Esophagus muscularis mucosa (tissue), 4 donors: ENCODE data around the gene ADNP.

Source experiments
- EP300 ChIP-seq: sonication (generic); formaldehyde crosslinking; IDR thresholded peaks from one replicate; pipeline ENCODE4 v1.6.1; 2017; ENCODE audit warnings: antibody characterized with exemption
- POLR2A ChIP-seq: fragments of 450-650 bp; IDR thresholded peaks from one replicate; pipeline ENCODE4 v1.6.1; 2017; ENCODE audit warnings: antibody characterized with exemption, moderate library complexity, mild to moderate bottlenecking, low read depth
- POLR2AphosphoS5 ChIP-seq, 2 donors: sonication (generic); formaldehyde crosslinking; IDR thresholded peaks; one replicate each; pipeline ENCODE4 v1.6.1; 2017; ENCODE audit warnings: antibody characterized with exemption in 2 of 2
- TF ChIP-seq, protein P1 (sequence below), 3 experiments: fragments of 200-600 bp in 2 of 3; fragments of 450-650 bp in 1 of 3; sonication (generic) in 2 of 3; IDR thresholded peaks; one replicate each; pipeline ENCODE4 v1.5.1; 2017 to 2019; ENCODE audit warnings: antibody characterized with exemption in 3 of 3, mild to moderate bottlenecking in 2 of 3, moderate library complexity in 1 of 3

DNA sequence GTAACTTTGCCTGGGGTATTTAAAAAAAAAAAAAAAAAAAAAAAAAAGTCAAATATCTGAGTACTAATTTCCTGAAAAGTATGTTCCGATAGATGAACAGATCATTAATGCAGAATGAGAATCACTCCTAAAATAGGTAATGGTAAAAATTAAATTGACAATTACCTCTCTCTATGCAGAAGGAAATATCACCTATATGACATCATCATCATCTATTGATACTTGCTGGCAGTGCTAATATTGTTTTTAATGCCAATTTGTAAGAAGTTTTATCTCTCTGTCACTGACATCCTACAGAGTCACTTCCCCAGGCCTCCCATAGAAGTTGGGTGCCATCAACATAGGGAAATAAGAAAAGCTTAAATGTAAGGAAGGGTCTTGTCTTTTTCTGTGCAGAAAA, 29.9 kb downstream of the ADNP start:
- TF ChIP-seq EP300 (no peak), POLR2A (no peak), POLR2AphosphoS5 (IDR thresholded peaks at IDR 0.05) (no peak)
- TF ChIP-seq, protein P1, sequence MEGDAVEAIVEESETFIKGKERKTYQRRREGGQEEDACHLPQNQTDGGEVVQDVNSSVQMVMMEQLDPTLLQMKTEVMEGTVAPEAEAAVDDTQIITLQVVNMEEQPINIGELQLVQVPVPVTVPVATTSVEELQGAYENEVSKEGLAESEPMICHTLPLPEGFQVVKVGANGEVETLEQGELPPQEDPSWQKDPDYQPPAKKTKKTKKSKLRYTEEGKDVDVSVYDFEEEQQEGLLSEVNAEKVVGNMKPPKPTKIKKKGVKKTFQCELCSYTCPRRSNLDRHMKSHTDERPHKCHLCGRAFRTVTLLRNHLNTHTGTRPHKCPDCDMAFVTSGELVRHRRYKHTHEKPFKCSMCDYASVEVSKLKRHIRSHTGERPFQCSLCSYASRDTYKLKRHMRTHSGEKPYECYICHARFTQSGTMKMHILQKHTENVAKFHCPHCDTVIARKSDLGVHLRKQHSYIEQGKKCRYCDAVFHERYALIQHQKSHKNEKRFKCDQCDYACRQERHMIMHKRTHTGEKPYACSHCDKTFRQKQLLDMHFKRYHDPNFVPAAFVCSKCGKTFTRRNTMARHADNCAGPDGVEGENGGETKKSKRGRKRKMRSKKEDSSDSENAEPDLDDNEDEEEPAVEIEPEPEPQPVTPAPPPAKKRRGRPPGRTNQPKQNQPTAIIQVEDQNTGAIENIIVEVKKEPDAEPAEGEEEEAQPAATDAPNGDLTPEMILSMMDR (IDR thresholded peaks at IDR 0.05), result no peak
